Measurements from ENCODE around the gene GALM.
"Not testable (repeated sequence)": the region's sequence is repeated elsewhere in the genome, so short reads cannot be mapped to it uniquely, and the experiment has no call there.

Gene GALM

DNA sequence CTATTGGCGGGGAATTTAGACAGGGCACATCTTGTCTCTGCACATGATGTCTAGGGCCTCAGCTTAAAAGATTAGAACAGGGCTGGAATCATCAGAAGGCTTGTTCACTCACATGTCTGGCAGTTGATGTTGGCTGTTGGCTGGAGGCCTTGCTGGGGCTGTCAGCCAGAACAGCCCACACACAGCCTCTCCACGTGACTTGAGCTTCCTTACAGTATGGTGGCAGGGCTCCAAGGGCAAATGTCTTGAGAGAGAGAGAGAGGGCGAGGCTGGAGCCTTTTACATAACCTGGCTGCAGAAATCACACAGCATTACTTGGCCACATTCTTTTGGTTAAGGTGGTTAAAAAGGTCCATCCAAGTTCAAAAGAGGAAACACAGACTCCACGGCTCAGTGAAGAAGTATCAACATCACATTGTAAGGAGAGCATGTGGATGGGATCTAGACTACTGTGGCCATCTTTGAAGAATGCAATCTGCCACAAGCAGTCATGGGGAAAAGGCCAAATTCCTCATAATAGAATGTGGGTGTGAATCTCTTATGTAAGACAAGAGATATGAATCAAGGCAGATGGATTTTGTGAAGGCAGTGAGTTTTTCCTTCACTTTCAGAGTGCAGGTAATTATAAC, 54.8 kb downstream of the GALM start:
- DNase-seq: peak in 1 of 2 experiments; percentile 30
- TF ChIP-seq POLR2A (IDR thresholded peaks at IDR 0.05; ENCODE audit: low read length) (no peak), GATA1 (IDR thresholded peaks at IDR 0.05; ENCODE audit: low read depth, low read length) (no peak)

DNA sequence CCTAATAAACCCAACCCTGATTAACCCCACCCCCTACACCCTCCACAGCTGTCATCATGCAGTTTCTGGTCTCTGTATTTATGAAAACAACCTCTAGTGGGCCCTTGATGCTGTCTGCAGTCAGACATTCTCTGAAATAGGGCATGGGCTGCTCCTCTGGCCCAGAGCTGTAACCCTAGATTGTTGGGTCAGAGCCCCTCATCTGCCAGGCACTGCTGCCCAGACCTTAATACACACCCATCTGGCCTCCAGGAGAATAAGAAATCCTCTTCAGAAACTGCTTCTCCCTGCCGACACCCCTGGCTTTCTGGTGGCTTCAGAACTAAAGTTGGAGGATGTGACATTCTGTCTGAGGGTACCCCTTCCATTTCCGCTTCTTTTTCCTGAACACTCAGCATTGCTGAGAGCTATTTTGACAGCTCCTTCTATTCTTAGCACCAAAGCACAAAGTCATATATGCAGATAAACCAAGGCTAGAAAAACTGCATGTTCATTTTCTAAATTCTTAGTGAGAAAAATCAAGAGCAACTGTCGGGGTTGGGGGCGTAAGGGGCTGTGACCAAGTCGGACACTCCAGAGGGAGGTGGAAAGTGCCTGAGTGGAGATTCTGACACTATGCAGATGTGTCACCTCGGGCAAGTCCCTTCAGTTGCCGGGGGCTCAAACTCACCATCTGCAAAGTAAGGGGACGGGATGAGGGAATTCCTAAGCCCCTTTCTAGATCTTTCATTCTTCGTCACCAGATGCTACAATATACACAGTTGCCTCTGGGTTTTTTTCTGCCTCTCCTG, 56.6 kb downstream of the GALM start:
- no peak for DNase-seq
- no peak for TF ChIP-seq GATA1 (IDR thresholded peaks at IDR 0.05; ENCODE audit: low read depth, low read length)
- no peak for TF ChIP-seq POLR2A (IDR thresholded peaks at IDR 0.05; ENCODE audit: low read length)

DNA sequence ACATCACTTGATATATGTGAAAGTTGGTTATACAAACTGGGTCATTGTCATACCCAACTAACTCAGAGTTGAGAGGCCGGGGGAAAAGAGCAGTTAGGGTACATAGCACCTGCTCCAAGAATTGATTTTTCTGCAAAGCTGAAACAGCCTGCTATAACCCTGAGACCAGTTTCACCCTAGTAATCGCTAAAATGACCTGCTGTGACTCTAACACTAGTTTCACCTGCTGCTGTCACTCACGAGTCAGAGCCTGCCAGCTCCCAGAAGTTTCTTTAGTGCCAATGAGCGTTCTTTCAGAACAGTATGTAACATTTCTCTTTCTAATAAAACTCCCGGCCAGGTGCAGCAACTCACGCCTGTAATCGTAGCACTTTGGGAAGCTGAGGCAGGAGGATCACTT, 57.3 kb downstream of the GALM start:
- TF ChIP-seq GATA1 (IDR thresholded peaks at IDR 0.05; ENCODE audit: low read depth, low read length) (no peak), POLR2A (IDR thresholded peaks at IDR 0.05; ENCODE audit: low read length) (no peak)
- no peak for DNase-seq

DNA sequence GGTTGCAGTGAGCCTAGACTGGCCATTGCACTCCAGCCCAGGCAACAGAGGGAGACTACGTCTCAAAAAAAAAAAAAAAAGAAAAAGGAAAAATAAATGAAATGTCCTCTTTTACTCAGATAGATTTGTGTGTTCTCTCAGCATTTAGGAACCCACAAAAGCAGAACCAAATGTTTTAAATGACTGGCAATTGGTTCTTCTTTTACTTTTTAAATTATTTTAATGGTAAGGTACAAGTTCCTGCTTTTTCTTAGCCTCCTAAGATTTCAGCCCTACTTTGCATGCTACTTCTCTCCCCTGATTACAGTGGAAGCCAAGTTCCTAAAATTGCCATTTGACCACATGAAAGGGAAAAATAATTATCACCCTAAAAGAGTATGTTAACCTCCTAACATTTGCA, 61.7 kb downstream of the GALM start:
- no peak for DNase-seq
- no peak for TF ChIP-seq POLR2A (IDR thresholded peaks at IDR 0.05; ENCODE audit: low read length)

DNA sequence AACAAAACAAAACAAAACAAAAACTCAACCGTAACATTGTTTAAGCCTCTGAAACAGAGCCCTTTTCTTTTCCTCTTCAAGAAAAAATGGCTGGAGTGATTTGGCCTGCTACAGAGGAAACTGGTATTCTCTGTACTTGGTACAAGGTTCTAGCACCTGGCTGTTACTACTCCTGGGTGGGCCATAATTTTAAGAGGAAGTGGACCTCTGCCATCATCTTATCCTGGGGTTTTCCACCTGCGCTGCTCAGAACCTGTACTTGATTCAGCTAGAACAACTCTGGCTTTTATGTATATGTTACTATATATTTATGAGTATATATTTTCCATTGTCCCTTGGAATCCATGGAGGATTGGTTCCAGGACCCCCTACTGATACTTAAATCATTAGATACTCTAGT, 62.8 kb downstream of the GALM start:
- TF ChIP-seq POLR2A (IDR thresholded peaks at IDR 0.05; ENCODE audit: low read length) (no peak), GATA1 (IDR thresholded peaks at IDR 0.05; ENCODE audit: low read depth, low read length) (no peak)
- no peak for DNase-seq

DNA sequence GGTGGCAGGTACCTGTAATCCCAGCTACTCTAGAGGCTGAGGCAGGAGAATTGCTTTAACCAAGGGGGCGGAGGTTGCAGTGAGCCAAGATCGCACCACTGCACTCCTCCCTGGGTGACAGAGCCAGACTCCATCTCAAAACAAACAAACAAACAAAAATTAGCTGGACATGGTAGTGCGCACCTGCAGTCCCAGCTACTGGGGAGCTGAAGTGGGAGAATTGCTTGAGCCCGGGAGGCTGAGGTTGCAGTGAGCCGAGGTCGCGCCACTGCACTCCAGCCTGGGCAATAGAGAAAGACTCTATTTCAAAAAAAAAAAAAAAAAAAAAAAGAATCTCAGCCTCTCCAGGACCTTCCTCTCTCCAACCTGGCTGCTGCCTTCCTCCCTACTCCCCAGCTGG, 65.2 kb downstream of the GALM start:
- DNase-seq: no peak
- TF ChIP-seq POLR2A (IDR thresholded peaks at IDR 0.05; ENCODE audit: low read length): no peak
- no peak for TF ChIP-seq GATA1 (IDR thresholded peaks at IDR 0.05; ENCODE audit: low read depth, low read length)

DNA sequence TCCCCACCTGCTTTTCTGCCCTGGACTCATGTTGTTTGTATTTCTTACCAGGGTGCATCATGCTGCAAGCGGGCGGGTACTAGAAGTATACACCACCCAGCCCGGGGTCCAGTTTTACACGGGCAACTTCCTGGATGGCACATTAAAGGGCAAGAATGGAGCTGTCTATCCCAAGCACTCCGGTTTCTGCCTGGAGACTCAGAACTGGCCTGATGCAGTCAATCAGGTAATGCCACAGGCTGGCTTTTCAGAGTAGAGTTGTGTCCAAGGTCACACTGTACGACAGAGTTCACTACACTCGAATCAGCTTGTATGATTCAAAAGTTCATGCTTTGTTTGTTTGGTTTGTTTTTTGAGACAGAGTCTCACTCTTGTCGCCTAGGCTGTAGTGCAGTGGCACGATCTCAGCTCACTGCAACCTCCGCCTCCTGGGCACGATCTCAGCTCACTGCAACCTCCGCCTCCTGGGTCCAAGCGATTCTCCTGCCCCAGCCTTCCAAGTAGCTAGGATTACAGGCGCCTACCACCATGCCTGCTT, 65.8 kb downstream of the GALM start:
- TF ChIP-seq POLR2A (IDR thresholded peaks at IDR 0.05; ENCODE audit: low read length) (no peak), GATA1 (IDR thresholded peaks at IDR 0.05; ENCODE audit: low read depth, low read length) (no peak)

DNA sequence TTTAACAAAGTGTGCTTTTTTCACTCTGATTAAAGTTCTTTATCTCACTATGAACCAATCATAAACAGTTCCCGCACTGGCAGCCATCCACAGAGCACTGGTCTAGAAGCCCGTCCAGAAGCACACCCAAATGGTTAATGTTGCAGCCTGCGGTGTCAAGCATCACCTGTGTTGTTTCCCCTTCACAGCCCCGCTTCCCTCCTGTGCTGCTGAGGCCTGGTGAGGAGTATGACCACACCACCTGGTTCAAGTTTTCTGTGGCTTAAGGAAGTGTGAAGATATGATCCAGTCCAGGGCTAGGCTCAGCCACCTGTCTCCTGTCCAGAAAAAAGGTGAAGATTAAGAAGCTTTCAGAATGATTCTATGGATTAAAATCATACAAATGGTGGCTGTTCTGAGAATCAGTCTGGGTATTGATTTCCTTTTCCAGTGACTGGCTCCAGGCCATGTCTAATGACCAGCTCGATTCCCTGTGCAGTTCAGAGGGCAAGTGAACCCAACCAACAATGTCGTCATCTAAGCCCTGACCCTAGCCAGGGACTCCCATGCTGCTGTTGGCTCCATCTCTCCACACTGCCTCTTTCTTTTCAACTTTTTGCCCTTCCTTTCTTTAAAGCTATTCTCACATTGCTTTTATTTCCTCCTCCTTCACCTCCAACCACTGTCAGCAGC, 67.5 kb downstream of the GALM start:
- no peak for TF ChIP-seq GATA1 (IDR thresholded peaks at IDR 0.05; ENCODE audit: low read depth, low read length)
- no peak for TF ChIP-seq POLR2A (IDR thresholded peaks at IDR 0.05; ENCODE audit: low read length)

More for the DNA sequence above, 65.8 kb downstream of the GALM start:
- DNase-seq: no peak

DNA sequence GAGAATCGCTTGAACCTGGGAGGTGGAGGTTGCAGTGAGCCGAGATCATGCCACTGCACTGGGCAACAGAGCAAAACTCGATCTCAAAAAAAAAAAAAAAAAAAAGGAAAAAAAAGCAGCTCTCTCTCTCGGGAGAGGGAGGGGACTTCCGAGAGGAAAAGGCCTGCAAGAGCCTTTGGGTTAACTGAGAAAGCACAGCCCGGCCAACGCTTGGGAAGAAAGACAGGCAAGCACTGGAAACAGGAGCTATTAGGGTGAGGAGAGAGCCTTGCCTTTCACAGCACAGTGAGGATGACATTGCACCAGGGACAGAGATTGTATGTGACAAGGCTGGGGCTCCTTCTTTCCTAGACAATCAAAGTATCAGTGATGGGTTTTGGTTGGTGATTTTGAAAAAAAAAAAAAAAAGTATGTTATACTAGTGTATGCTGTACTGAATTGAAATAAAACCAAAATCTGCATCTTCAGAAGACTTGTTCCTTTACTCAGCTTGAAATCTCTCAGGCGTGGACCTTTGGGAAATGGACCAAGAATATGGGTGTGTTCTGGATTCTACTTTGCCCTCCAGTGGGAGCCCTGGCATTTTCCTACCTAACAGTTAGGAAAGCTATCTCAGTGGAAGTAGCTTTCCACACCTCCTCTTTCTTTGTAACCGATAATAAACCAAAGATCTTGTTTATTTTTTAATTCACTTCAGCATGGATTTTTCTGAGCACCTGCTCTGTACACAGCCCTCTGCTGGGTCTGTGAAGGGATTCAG, 68.6 kb downstream of the GALM start:
- no peak for DNase-seq
- TF ChIP-seq GATA1 (IDR thresholded peaks at IDR 0.05; ENCODE audit: low read depth, low read length): no peak
- TF ChIP-seq POLR2A (IDR thresholded peaks at IDR 0.05; ENCODE audit: low read length): no peak

More for the DNA sequence above, 67.5 kb downstream of the GALM start:
- DNase-seq: no peak

DNA sequence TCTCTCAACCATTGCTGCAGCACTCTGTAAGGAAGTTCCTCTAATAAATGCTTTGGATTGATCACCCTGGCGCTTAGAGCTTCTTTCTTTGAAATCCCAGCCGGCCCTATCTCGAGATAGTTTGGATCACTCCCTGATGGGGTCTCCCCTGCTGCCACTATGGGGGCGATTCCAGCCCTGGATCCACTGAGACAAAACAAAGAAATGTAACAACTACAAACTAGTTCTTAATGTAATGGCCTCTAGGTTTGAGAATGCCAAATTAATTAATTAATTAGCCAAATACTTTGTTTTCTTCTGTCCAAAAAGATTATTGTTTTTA, 70.0 kb downstream of the GALM start:
- DNase-seq: no peak
- TF ChIP-seq POLR2A (IDR thresholded peaks at IDR 0.05; ENCODE audit: low read length) (no peak), GATA1 (IDR thresholded peaks at IDR 0.05; ENCODE audit: low read depth, low read length) (no peak)

DNA sequence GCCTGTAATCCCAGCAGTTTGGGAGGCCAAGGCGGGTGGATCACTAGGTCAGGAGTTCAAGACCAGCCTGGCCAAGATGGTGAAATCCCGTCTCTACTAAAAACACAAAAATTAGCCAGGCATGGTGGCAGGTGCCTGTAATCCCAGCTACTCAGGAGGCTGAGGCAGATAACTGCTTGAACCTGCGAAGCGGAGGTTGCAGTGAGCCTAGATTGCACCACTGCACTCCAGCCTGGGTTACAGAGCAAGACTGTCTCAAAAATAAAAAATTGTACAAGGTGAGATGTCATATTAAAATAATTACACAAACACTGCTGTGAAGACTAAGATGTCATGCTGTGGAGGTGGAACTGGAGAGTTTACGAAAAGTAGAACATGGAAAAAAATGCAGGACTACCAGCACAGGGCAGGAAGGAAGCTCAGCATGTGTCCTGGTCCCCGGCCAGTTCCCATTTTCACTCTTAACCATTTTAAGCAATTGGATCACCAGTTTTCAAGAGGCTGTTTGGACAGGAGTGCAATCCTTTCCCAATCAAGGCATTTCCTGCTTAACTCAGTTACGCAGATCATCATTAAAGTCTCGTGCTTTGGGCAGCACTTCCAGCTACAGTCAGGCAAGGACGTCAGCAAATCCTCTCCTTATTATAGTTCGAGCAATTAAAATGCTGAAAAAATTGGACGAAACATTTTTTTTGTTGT, 71.2 kb downstream of the GALM start:
- DNase-seq: not testable (repeated sequence)

DNA sequence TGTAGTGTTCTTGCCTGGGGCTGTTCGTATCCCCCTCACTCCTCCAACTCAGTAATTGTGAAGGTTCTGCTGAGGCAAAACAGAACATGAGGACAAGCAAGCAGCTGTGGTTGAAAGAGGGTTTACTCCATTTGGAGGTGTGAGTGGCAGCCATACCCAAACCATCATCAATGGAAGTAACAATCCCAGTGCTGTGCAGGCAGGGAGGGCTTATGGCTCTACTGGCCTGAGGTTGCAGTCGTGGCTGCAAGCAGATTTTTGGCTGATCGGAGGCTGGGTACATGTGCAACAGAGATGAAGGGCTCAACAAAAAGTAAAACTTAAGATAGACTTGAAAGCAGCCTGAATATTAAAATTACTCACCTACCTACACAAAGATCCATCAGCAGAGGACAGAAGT, 72.0 kb downstream of the GALM start:
- no peak for TF ChIP-seq POLR2A (IDR thresholded peaks at IDR 0.05; ENCODE audit: low read length)
- TF ChIP-seq GATA1 (IDR thresholded peaks at IDR 0.05; ENCODE audit: low read depth, low read length): no peak
- no peak for DNase-seq

DNA sequence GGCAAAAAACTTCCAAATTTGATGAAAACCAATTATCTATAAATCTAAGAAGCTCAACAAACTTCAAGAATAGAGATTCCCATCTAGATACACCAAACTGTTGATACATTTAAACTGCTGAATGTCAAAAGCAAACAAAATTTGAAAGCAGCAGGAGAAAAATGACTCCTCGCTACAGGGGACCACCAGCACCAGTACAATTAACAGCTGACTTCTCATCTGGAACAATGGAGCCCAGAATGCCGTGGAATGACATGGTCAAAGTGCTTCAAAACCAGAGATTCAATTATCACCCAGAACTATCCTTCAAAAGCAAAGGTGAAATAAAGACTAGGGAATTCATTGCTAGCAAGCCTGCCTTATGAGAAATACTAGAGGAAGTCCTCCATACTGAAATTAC, 73.6 kb downstream of the GALM start:
- peak; percentile 23 to 32 for DNase-seq
- TF ChIP-seq GATA1 (IDR thresholded peaks at IDR 0.05; ENCODE audit: low read depth, low read length) (no peak), POLR2A (IDR thresholded peaks at IDR 0.05; ENCODE audit: low read length) (no peak)
